ENCODE measurements around the gene LSM7. TPM values are rescaled to one million over a fixed set of nuclear protein-coding genes. Genes with fewer than 3 reads are reported as not detected.

Gene LSM7
- total RNA-seq, 2 experiments from 2014 or later = 110 to 115 TPM

GRCh38 chr19:2338055-2338615 lies 9.7 kb upstream of the LSM7 start:
- no peaks in the 10 kb centered on the region for H3K27me3 Mint-ChIP-seq
- ChIA-PET POLR2A (interaction anchor here (2.1 kb wide), 1 partner anchor 10 kb away, joined by 7 read pairs; the partner anchor contains the start of genes LSM7 and SPPL2B), CTCF (no interaction called here)
- no peak overlapping the region for H3K27ac Mint-ChIP-seq
- peaks cover 15% of the 10 kb centered on the region for H3K36me3 Mint-ChIP-seq (ENCODE audit: low read depth)
- no peak for DNase-seq
- H3K4me3 Mint-ChIP-seq = no peak overlapping the region
- peaks cover 10% of the 10 kb centered on the region for H3K9me3 Mint-ChIP-seq
- H3K4me1 Mint-ChIP-seq = peaks cover 7% of the 10 kb centered on the region

GRCh38 chr19:2337329-2337707 lies 8.9 kb upstream of the LSM7 start:
- no peak for DNase-seq
- Mint-ChIP-seq H3K27ac (no peak overlapping the region), H3K4me3 (no peak overlapping the region), H3K36me3 (ENCODE audit: low read depth) (peaks cover 15% of the 10 kb centered on the region), H3K27me3 (no peaks in the 10 kb centered on the region), H3K4me1 (peaks cover 11% of the 10 kb centered on the region), H3K9me3 (peaks cover 10% of the 10 kb centered on the region)
- POLR2A ChIA-PET = interaction anchor here (2.1 kb wide), 1 partner anchor 9 kb away, joined by 7 read pairs; the partner anchor contains the start of genes LSM7 and SPPL2B
- CTCF ChIA-PET = interaction anchor here (0.6 kb wide), 1 partner anchor 75 kb away, joined by 3 read pairs; no protein-coding TSS in a partner anchor

GRCh38 chr19:2336528-2337328 lies 8.3 kb upstream of the LSM7 start:
- Mint-ChIP-seq H3K27me3 (no peaks in the 10 kb centered on the region), H3K27ac (no peak overlapping the region), H3K4me3 (no peak overlapping the region), H3K4me1 (peaks cover 15% of the 10 kb centered on the region), H3K9me3 (peaks cover 10% of the 10 kb centered on the region), H3K36me3 (ENCODE audit: low read depth) (peaks cover 15% of the 10 kb centered on the region)
- DNase-seq = no peak
- ChIA-PET CTCF (interaction anchor here (0.6 kb wide), 1 partner anchor 75 kb away, joined by 3 read pairs; no protein-coding TSS in a partner anchor), POLR2A (interaction anchor here (2.1 kb wide), 1 partner anchor 9 kb away, joined by 7 read pairs; the partner anchor contains the start of genes LSM7 and SPPL2B)

GRCh38 chr19:2335848-2336247 lies 7.5 kb upstream of the LSM7 start:
- Mint-ChIP-seq H3K36me3 (ENCODE audit: low read depth) (peaks cover 15% of the 10 kb centered on the region), H3K4me1 (peaks cover 20% of the 10 kb centered on the region), H3K27me3 (no peaks in the 10 kb centered on the region), H3K27ac (no peak overlapping the region), H3K4me3 (no peak overlapping the region), H3K9me3 (peaks cover 10% of the 10 kb centered on the region)
- DNase-seq = no peak
- CTCF ChIA-PET = no interaction called here
- POLR2A ChIA-PET = no interaction called here

GRCh38 chr19:2334986-2335846 lies 6.8 kb upstream of the LSM7 start:
- H3K27ac Mint-ChIP-seq = no peak overlapping the region
- POLR2A ChIA-PET = no interaction called here

GRCh38 chr19:2334426-2334825 lies 6.0 kb upstream of the LSM7 start:
- POLR2A ChIA-PET = no interaction called here
- peaks cover 32% of the 10 kb centered on the region for H3K4me1 Mint-ChIP-seq
- no peak overlapping the region for H3K4me3 Mint-ChIP-seq
- CTCF ChIA-PET = no interaction called here
- H3K27me3 Mint-ChIP-seq = no peaks in the 10 kb centered on the region
- H3K36me3 Mint-ChIP-seq (ENCODE audit: low read depth) = peaks cover 15% of the 10 kb centered on the region
- DNase-seq = no peak
- no peak overlapping the region for H3K27ac Mint-ChIP-seq
- H3K9me3 Mint-ChIP-seq = peaks cover 10% of the 10 kb centered on the region

More at GRCh38 chr19:2334986-2335846, 6.8 kb upstream of the LSM7 start:
- no peak overlapping the region for H3K4me3 Mint-ChIP-seq
- CTCF ChIA-PET = no interaction called here
- H3K36me3 Mint-ChIP-seq (ENCODE audit: low read depth) = peaks cover 15% of the 10 kb centered on the region
- DNase-seq = no peak
- H3K9me3 Mint-ChIP-seq = peaks cover 10% of the 10 kb centered on the region
- peaks cover 26% of the 10 kb centered on the region for H3K4me1 Mint-ChIP-seq
- H3K27me3 Mint-ChIP-seq = no peaks in the 10 kb centered on the region

GRCh38 chr19:2333807-2334211 lies 5.4 kb upstream of the LSM7 start:
- DNase-seq = no peak
- ChIA-PET POLR2A (no interaction called here), CTCF (no interaction called here)
- Mint-ChIP-seq H3K4me3 (no peak overlapping the region), H3K27ac (no peak overlapping the region), H3K36me3 (ENCODE audit: low read depth) (peaks cover 21% of the 10 kb centered on the region), H3K9me3 (peaks cover 10% of the 10 kb centered on the region), H3K4me1 (peaks cover 38% of the 10 kb centered on the region), H3K27me3 (no peaks in the 10 kb centered on the region)

GRCh38 chr19:2333027-2333806 lies 4.8 kb upstream of the LSM7 start:
- H3K9me3 Mint-ChIP-seq = peaks cover 10% of the 10 kb centered on the region
- H3K27me3 Mint-ChIP-seq = no peaks in the 10 kb centered on the region
- peaks cover 22% of the 10 kb centered on the region for H3K36me3 Mint-ChIP-seq (ENCODE audit: low read depth)
- ChIA-PET POLR2A (no interaction called here), CTCF (no interaction called here)
- no peak overlapping the region for H3K27ac Mint-ChIP-seq
- peaks cover 40% of the 10 kb centered on the region for H3K4me1 Mint-ChIP-seq
- no peak overlapping the region for H3K4me3 Mint-ChIP-seq
- no peak for DNase-seq

GRCh38 chr19:2332341-2333026 lies 4.1 kb upstream of the LSM7 start:
- Mint-ChIP-seq H3K27ac (peak overlapping the region; percentile 68), H3K4me1 (peaks cover 44% of the 10 kb centered on the region), H3K27me3 (no peaks in the 10 kb centered on the region), H3K9me3 (peaks cover 10% of the 10 kb centered on the region), H3K36me3 (ENCODE audit: low read depth) (peaks cover 23% of the 10 kb centered on the region), H3K4me3 (no peak overlapping the region)
- ChIA-PET POLR2A (interaction anchor here (0.9 kb wide), 1 partner anchor 62 kb away, joined by 3 read pairs; no protein-coding TSS in a partner anchor), CTCF (no interaction called here)
- DNase-seq = peak; percentile 47

- POLR2A ChIA-PET = interaction anchor here (0.9 kb wide), 1 partner anchor 61 kb away, joined by 3 read pairs; no protein-coding TSS in a partner anchor
- CTCF ChIA-PET = no interaction called here
- H3K9me3 Mint-ChIP-seq = peaks cover 10% of the 10 kb centered on the region
- peaks cover 51% of the 10 kb centered on the region for H3K4me1 Mint-ChIP-seq
- no peaks in the 10 kb centered on the region for H3K27me3 Mint-ChIP-seq
- H3K27ac Mint-ChIP-seq = no peak overlapping the region
- peaks cover 25% of the 10 kb centered on the region for H3K36me3 Mint-ChIP-seq (ENCODE audit: low read depth)
- DNase-seq = no peak
- H3K4me3 Mint-ChIP-seq = no peak overlapping the region
Observed at GRCh38 chr19:2331601-2332246, 3.3 kb upstream of the LSM7 start.

GRCh38 chr19:2330632-2331284 lies 2.4 kb upstream of the LSM7 start:
- H3K27me3 Mint-ChIP-seq = no peaks in the 10 kb centered on the region
- H3K36me3 Mint-ChIP-seq (ENCODE audit: low read depth) = peaks cover 20% of the 10 kb centered on the region
- peaks cover 55% of the 10 kb centered on the region for H3K4me1 Mint-ChIP-seq
- CTCF ChIA-PET = no interaction called here
- no peak overlapping the region for H3K27ac Mint-ChIP-seq
- POLR2A ChIA-PET = interaction anchor here (1.5 kb wide), 1 partner anchor 61 kb away, joined by 3 read pairs; no protein-coding TSS in a partner anchor
- H3K4me3 Mint-ChIP-seq = peak overlapping the region; percentile 44
- DNase-seq = no peak
- H3K9me3 Mint-ChIP-seq = peaks cover 2% of the 10 kb centered on the region

All from activated CD4-positive, alpha-beta memory T cell treated with anti-CD3 and anti-CD28 coated beads, Interleukin-2, amount 10 ng/mL, durations not matched to agents 7 days and 5 days (primary cell).